GM18517 (cell line): ENCODE data around the gene MAP4K5.

Experiments used
- ATAC-seq: cut with Tn5 transposase; IDR thresholded peaks from one replicate; pipeline ENCODE4 v1.9.1; 2021; ENCODE audit warnings: mild to moderate bottlenecking, moderate library complexity; ENCODE audit not compliant: unreplicated experiment

Gene MAP4K5

DNA sequence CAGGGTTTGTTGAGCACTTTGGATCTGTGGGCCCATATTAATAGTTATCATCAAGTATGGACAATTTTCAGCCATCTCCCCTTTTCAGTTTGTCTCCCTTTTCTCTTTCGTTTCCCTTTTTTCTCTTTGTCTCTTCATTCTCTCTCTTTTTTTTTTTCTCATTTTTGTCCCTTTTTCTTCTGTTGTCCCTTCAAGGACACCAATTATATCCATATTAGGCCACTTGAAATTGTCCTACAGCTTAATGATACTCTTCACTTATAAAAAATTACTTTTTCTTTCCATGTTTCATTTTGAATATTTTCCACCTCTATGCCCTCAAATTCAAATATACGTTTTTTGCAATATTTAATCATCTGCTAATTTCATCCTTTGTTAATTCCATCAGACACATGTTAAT, 53.3 kb downstream of the MAP4K5 start:
- no peak for ATAC-seq

GRCh38 chr14:50477760-50478159, 54.6 kb downstream of the MAP4K5 start:
- no peak for ATAC-seq

- ATAC-seq = no peak
These were observed 56.2 kb downstream of the MAP4K5 start for GRCh38 chr14:50476134-50476533.

DNA sequence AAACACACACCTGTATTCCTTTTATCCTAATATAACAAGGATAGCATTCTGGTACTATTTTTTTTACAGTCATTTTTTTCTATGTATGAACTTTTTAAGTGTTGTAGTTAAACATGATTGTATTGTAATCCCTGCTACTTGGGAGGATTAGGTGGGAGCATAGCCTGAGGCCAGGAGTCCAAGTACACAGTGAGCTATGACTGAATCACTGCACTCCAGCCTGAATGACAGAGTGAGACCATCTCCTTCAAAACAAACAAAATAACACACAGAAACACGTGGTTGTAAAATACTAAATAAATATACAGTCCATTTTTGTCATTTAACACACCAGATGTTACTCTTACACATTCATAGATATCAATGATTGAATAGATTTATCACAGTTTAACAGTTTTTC, 56.9 kb downstream of the MAP4K5 start:
- ATAC-seq = no peak

GRCh38 chr14:50471838-50472465, 60.4 kb downstream of the MAP4K5 start:
- no peak for ATAC-seq

GRCh38 chr14:50469982-50470381, 62.4 kb downstream of the MAP4K5 start:
- no peak for ATAC-seq

GRCh38 chr14:50462111-50462510, 70.3 kb downstream of the MAP4K5 start:
- ATAC-seq = no peak

- ATAC-seq = no peak
These were observed 78.5 kb downstream of the MAP4K5 start for GRCh38 chr14:50453869-50454268.

DNA sequence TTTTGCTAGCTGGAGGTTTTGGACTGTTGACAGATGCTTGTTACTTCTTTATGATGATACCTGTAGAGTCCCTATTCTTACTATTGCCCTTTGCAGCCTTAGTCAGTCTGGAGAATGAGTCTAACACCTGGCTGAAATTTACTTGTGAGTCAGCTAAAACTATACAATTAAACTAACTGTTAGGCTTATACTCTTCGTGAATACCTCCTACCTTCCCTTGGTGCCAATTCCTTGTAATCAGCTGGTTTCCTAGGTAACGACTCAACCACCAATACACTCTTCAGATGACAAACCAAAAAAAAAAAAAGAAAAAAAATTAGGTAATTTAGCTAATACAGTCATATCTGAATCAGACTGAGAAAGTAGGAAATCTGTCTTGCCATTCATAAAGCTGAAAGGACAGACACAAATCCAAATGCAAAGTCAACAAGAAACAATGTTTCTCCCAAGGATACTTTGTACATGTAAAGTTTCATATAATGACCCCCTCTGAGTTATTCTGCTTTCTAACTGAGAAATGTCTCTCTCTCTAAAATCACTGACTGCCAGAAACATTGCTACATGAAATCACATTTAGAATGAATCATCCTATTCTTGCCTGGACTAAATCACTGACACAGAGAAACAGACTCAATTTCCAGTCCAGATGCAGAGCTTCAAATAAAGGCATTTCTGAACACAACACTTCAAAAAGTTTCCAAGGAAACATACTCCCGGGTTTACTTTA, 79.2 kb downstream of the MAP4K5 start:
- no peak for ATAC-seq

- ATAC-seq = no peak
These were observed 80.1 kb downstream of the MAP4K5 start for GRCh38 chr14:50452296-50452695.

- ATAC-seq = no peak
These were observed 80.5 kb downstream of the MAP4K5 start for GRCh38 chr14:50451854-50452253.

DNA sequence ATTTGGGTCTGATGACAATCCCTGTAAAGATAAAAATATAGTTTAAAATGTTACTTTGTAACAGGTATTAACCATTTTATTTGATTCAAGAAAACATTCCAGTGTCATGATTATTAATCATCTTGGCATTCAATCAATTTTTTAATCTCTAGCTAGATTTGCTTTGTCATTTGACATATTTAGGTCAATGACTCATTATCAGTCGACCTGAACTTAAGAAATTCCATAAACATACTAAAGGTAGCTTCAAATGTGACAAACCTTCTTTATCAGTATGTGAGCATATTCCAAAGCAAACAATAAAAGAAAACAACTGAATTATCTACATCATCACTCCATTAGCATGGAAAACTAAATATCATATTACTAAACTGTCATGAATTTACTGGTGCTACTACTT, 84.9 kb downstream of the MAP4K5 start:
- ATAC-seq = no peak

DNA sequence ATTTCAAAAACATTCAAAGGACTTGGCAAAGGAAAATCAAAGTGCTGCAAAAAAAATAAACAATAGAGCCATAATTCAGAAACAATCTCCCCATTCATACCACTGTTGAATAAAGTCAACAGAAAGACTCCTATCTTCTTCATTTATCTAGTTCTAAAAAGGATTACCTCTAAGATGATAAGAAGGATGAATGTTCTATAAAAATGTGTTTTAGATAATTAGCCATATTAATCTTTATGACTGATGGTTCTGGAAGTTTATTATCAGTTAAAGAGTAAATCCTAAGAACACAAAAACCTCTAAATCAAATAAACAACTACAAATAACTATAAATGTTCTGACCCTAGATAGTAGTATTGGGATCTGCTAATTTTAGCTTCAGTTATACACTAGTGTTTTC, 97.8 kb downstream of the MAP4K5 start:
- no peak for ATAC-seq

GRCh38 chr14:50432131-50432530, 100.2 kb downstream of the MAP4K5 start:
- ATAC-seq = no peak

- ATAC-seq = no peak
These were observed 106.6 kb downstream of the MAP4K5 start for GRCh38 chr14:50425816-50426215.

DNA sequence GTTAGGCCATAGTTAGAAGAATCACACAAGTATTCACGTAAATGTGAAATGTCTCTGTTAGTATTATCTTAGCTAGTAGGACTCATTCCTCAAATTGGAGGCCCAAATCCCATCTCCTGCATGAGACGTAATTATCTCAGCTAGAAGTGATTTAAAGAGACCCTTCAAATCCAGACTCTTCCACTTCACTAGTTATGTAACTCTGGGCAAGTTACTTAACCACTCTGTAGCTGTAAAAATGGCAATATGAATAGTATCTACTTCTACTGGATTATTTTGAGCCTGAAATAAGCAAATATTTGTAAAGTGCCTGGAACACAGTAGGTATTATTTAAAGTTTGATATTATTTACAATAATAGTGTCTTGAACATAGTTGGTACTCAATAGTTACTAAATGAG, 107.3 kb downstream of the MAP4K5 start:
- no peak for ATAC-seq

- ATAC-seq = no peak
These were observed 108.8 kb downstream of the MAP4K5 start for GRCh38 chr14:50423529-50423928.

DNA sequence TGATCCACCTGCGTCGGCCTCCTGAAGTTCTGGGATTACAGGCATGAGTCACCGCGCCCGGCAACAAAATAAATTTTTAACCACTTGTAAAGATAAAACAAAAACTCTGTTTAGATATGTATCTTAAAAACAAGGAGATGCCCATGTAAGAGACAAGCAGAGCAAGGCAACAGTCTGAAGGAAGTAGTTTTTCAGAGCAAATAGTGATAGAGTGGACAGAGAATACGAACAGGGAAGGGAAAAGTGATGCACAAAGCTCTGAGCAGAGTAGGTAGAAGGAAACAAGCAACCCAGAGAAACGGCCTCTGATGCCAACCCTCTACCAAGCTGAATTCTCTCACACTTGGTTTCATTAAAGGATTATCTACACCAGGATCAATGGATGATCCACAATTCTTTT, 110.9 kb downstream of the MAP4K5 start:
- ATAC-seq = no peak

GRCh38 chr14:50417853-50418252, 114.5 kb downstream of the MAP4K5 start:
- no peak for ATAC-seq

DNA sequence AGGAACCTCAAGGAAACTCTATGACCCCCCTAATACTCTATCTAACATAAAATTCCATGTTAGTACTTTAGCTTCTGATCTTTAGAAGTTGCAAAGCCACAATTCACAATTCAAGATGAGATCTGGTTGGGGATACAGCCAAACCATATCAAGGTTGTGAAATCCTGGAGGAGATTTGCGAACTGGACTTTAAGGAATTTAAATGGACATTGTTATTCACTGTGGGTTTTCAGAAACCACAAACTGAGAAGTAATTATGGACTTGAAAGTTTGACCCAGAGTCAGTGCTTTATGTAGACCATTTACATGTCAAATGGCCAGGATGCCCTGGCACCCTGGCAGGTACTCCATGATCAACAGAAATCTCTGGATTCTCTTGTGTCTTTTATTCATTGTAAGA, 121.4 kb downstream of the MAP4K5 start:
- ATAC-seq = no peak

DNA sequence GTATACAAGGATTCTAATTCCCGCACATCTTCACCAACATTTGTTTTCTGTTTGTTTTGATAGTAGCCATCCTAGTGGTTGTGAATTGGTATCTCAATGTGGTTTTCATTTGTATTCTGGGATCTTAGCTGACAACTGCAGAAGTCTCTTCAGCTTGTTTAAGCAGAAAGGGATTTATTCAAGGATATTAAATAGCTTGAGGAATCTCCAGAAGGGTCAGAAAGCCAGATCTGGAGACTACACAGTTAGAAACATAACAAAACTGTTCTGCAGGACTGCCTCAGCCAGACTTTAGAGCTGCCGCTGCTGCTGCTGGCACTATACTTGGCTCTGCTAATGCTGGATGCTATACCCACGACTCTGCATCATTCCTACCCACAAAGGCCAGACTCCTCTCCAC, 122.3 kb downstream of the MAP4K5 start:
- no peak for ATAC-seq

DNA sequence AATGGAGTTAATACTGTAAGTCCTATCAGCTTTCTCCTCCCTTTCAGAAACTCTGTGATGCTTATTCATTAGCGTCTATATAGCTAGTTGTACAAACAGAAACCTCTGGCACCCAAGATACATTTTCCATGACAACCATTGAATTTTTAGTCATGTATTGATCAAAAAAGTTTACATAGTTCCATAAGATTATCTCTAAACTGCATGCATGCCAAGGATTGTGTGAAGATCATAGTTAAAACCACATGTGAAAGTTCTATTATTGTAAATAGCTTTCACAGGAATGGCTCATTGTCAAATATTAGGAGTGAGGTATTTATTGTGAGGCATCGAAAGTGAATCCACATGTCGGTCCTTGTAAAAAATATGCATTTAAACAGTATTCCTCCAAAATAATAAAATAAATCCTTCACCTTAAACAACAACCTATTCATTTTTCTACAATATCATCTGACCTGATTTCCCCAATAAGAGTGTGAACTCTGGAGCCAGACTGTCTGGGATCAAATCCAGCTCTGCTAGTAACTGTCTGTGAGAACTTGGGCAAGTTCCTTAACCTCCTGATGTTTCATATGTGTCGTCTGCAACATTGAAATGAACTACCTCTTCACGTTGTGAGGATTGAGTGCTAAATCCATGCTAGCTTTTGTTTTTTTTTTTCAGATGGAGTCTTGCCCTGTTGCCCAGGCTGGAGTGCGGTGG, 125.1 kb downstream of the MAP4K5 start:
- ATAC-seq = no peak
